Measurements from ENCODE around the gene KRT77. TPM values are rescaled to one million over a fixed set of nuclear protein-coding genes. Genes with fewer than 3 reads are reported as not detected.
"Not testable (repeated sequence)": the region's sequence is repeated elsewhere in the genome, so short reads cannot be mapped to it uniquely, and the experiment has no call there.

The KRT77 gene
- total RNA-seq, 2 donors from 2014 or later = not detected

GRCh38 chr12:52670961-52671360 lies 32.4 kb downstream of the KRT77 start:
- Histone ChIP-seq H3K4me3 (no peak overlapping the region), H3K4me1 (no peaks in the 10 kb centered on the region), H3K36me3 (replicated peaks in 1 of 2; ENCODE audit: insufficient read depth in 1 of 2, low read depth in 2 of 2) (no peaks in the 10 kb centered on the region), H3K9me3 (no peaks in the 10 kb centered on the region), H3K27ac (no peak overlapping the region), H3K27me3 (no peaks in the 10 kb centered on the region)
- TF ChIP-seq POLR2A (IDR thresholded peaks at IDR 0.05) (no peak), CTCF (IDR thresholded peaks at IDR 0.05) (no peak)
- ATAC-seq (no peak), DNase-seq (no peak)
- WGBS, 2 donors = 79 to 89% methylated on average over 3 of the region's 3 CpGs
- intact Hi-C loops (cut with DNase I) = no loop called here

GRCh38 chr12:52670506-52670905 lies 32.8 kb downstream of the KRT77 start:
- no peaks in the 10 kb centered on the region for H3K9me3 ChIP-seq
- no peak for TF ChIP-seq CTCF (IDR thresholded peaks at IDR 0.05)
- TF ChIP-seq POLR2A (IDR thresholded peaks at IDR 0.05) = no peak
- 67 to 77% methylated on average over 4 of the region's 4 CpGs for WGBS, 2 donors
- no peaks in the 10 kb centered on the region for H3K27me3 ChIP-seq
- H3K36me3 ChIP-seq (replicated peaks in 1 of 2; ENCODE audit: insufficient read depth in 1 of 2, low read depth in 2 of 2) = no peaks in the 10 kb centered on the region
- H3K4me1 ChIP-seq = no peaks in the 10 kb centered on the region
- H3K4me3 ChIP-seq = no peak overlapping the region
- ATAC-seq (no peak), DNase-seq (no peak)
- intact Hi-C loops (cut with DNase I) = no loop called here
- no peak overlapping the region for H3K27ac ChIP-seq

GRCh38 chr12:52669941-52670340 lies 33.4 kb downstream of the KRT77 start:
- 79 to 87% methylated on average over 3 of the region's 3 CpGs for WGBS, 2 donors
- H3K4me3 ChIP-seq; H3K27me3 ChIP-seq; DNase-seq; H3K27ac ChIP-seq; ATAC-seq; H3K9me3 ChIP-seq; H3K4me1 ChIP-seq; intact Hi-C loops (cut with DNase I); H3K36me3 ChIP-seq (replicated peaks in 1 of 2; ENCODE audit: insufficient read depth in 1 of 2, low read depth in 2 of 2): not testable (repeated sequence)

- Histone ChIP-seq H3K27ac (no peak overlapping the region), H3K9me3 (no peaks in the 10 kb centered on the region), H3K4me3 (no peak overlapping the region), H3K4me1 (no peaks in the 10 kb centered on the region), H3K27me3 (no peaks in the 10 kb centered on the region), H3K36me3 (replicated peaks in 1 of 2; ENCODE audit: insufficient read depth in 1 of 2, low read depth in 2 of 2) (no peaks in the 10 kb centered on the region)
- DNase-seq = no peak
- TF ChIP-seq CTCF (IDR thresholded peaks at IDR 0.05) (no peak), POLR2A (IDR thresholded peaks at IDR 0.05) (no peak)
- intact Hi-C loops (cut with DNase I) = no loop called here
- no peak for ATAC-seq
Observed at GRCh38 chr12:52669426-52669825, 33.9 kb downstream of the KRT77 start.

- Histone ChIP-seq H3K36me3 (replicated peaks in 1 of 2; ENCODE audit: insufficient read depth in 1 of 2, low read depth in 2 of 2) (no peaks in the 10 kb centered on the region), H3K9me3 (no peaks in the 10 kb centered on the region), H3K4me1 (no peaks in the 10 kb centered on the region), H3K4me3 (no peak overlapping the region), H3K27me3 (no peaks in the 10 kb centered on the region), H3K27ac (no peak overlapping the region)
- TF ChIP-seq CTCF (IDR thresholded peaks at IDR 0.05) (no peak), POLR2A (IDR thresholded peaks at IDR 0.05) (no peak)
- intact Hi-C loops (cut with DNase I) = no loop called here
- WGBS, 2 donors = 69 to 75% methylated on average over 7 of the region's 7 CpGs
- ATAC-seq (no peak), DNase-seq (no peak)
Observed at GRCh38 chr12:52667931-52668330, 35.4 kb downstream of the KRT77 start.
